Esophagus squamous epithelium (tissue), 5 donors: ENCODE data around the gene IQGAP2. TPM values are rescaled to one million over a fixed set of nuclear protein-coding genes. Genes with fewer than 3 reads are reported as not detected.

Experiments used
- DNase-seq: peaks from one replicate; lab custom pipeline; 2025; lab: John Stamatoyannopoulos, UW
- H3K27ac ChIP-seq, 4 donors: fragments of 200-600 bp; sonication (generic); one replicate each; pipeline ENCODE4 v1.5.1; 2016 to 2019; ENCODE audit warnings: mild to moderate bottlenecking in 1 of 4
- H3K27me3 ChIP-seq, 4 donors: fragments of 200-600 bp; sonication (generic); 1 replicate in 3 of 4; 2 replicates in 1 of 4; pipeline versions ENCODE4 v1.5.1 to v1.6.0; 2017 to 2021; ENCODE audit warnings: antibody characterized with exemption in 1 of 4
- H3K36me3 ChIP-seq, 3 donors: fragments of 200-600 bp; sonication (generic); one replicate each; pipeline ENCODE4 v1.5.1; 2016 to 2019
- H3K4me1 ChIP-seq, 3 donors: fragments of 200-600 bp; sonication (generic); one replicate each; pipeline ENCODE4 v1.5.1; 2017 to 2019
- H3K4me3 ChIP-seq, 4 donors: fragments of 200-600 bp; sonication (generic); 1 replicate in 3 of 4; 2 replicates in 1 of 4; pipeline ENCODE4 v1.5.1; 2016 to 2019; ENCODE audit warnings: mild to moderate bottlenecking in 2 of 4, moderate library complexity in 1 of 4
- H3K9me3 ChIP-seq, 3 donors: fragments of 200-600 bp; sonication (generic); one replicate each; pipeline ENCODE4 v1.5.1; 2016 to 2019
- POLR2A ChIP-seq, 4 donors: fragments of 450-650 bp; IDR thresholded peaks; one replicate each; pipeline ENCODE4 v1.6.1; 2017; ENCODE audit warnings: antibody characterized with exemption in 4 of 4, mild to moderate bottlenecking in 4 of 4, moderate library complexity in 3 of 4
- WGBS, 2 donors: methylation state at CpG; one replicate each; pipeline ENCODE4 v1.1.5; 2018; 5-methylcytosine and 5-hydroxymethylcytosine counted together
- intact Hi-C: fragments of 100-400 bp; cut with DNase I; formaldehyde crosslinking; loops from one replicate; pipeline ENCODE4 v1.15.0; 2022
- small RNA-seq, 4 donors: library from RNA; depleted of rRNA; stranded (forward); fragments of <200 nt; gene quantifications; one replicate each; pipeline ENCODE3, GENCODE V24; 2016
- total RNA-seq, 4 donors: library from RNA; depleted of rRNA; stranded (reverse); fragments of >200 nt; gene quantifications; one replicate each; pipeline ENCODE4 v1.1.0, GENCODE V29; 2016
- TF ChIP-seq, protein P1 (sequence below), 6 experiments: fragments of 450-650 bp in 4 of 6; fragments of 200-600 bp in 2 of 6; sonication (generic) in 2 of 6; IDR thresholded peaks; one replicate each; pipeline ENCODE4 v1.5.1; 2016 to 2019; ENCODE audit warnings: antibody characterized with exemption in 6 of 6, mild to moderate bottlenecking in 4 of 6, moderate library complexity in 4 of 6
- donor health status: DM: yes; HTN: yes; CAD: no.

The IQGAP2 gene
- total RNA-seq, 4 donors from 2014 or later, result 3.0 to 16.6 (median 5.9) TPM

DNA sequence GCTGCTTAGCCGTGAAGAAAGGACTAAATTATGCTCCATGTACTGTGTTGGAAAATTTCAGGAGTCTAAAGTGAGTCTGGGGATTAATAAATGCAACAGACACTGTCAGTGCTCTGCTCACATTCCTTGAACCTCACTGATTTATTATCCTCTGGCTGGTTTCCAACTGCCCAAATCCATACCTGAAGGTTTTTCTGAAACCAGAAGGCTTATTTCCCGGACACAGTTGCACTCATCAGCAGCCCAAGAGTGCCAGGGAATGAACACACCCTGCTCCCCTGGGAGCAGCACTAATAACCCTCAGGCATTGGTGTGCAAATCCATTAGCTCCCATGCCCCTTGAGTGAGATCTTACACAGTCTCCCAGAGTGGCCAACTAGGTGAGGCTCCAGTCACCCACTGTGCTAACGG is 351.6 kb downstream of the IQGAP2 start:
- H3K27ac ChIP-seq, result no peak overlapping the region
- H3K27me3 ChIP-seq, result no peaks in the 10 kb centered on the region
- no peak overlapping the region for H3K4me3 ChIP-seq
- 43 to 53% methylated on average over 3 of the region's 3 CpGs for WGBS, 2 donors
- H3K4me1 ChIP-seq, result no peaks in the 10 kb centered on the region
- H3K9me3 ChIP-seq, result no peaks in the 10 kb centered on the region
- TF ChIP-seq POLR2A (IDR thresholded peaks at IDR 0.05), result no peak
- TF ChIP-seq, protein P1, sequence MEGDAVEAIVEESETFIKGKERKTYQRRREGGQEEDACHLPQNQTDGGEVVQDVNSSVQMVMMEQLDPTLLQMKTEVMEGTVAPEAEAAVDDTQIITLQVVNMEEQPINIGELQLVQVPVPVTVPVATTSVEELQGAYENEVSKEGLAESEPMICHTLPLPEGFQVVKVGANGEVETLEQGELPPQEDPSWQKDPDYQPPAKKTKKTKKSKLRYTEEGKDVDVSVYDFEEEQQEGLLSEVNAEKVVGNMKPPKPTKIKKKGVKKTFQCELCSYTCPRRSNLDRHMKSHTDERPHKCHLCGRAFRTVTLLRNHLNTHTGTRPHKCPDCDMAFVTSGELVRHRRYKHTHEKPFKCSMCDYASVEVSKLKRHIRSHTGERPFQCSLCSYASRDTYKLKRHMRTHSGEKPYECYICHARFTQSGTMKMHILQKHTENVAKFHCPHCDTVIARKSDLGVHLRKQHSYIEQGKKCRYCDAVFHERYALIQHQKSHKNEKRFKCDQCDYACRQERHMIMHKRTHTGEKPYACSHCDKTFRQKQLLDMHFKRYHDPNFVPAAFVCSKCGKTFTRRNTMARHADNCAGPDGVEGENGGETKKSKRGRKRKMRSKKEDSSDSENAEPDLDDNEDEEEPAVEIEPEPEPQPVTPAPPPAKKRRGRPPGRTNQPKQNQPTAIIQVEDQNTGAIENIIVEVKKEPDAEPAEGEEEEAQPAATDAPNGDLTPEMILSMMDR (IDR thresholded peaks at IDR 0.05), result no peak
- intact Hi-C loops, result no loop called here
- no peak for DNase-seq
- no peaks in the 10 kb centered on the region for H3K36me3 ChIP-seq

- no peak for DNase-seq
- Histone ChIP-seq H3K9me3 (no peaks in the 10 kb centered on the region), H3K4me1 (no peaks in the 10 kb centered on the region), H3K27ac (no peak overlapping the region), H3K4me3 (no peak overlapping the region), H3K27me3 (no peaks in the 10 kb centered on the region), H3K36me3 (no peaks in the 10 kb centered on the region)
- 90 to 91% methylated on average over 10 to 11 of the region's 11 CpGs for WGBS, 2 donors
- intact Hi-C loops, result no loop called here
- TF ChIP-seq, protein P1 (IDR thresholded peaks at IDR 0.05), result no peak
- TF ChIP-seq POLR2A (IDR thresholded peaks at IDR 0.05), result no peak
Measured at GRCh38 chr5:76755779-76756637, 352.9 kb downstream of the IQGAP2 start.

- 95 to 96% methylated on average over 4 of the region's 4 CpGs for WGBS, 2 donors
- DNase-seq, result no peak
- Histone ChIP-seq H3K27ac (no peak overlapping the region), H3K4me1 (no peaks in the 10 kb centered on the region), H3K27me3 (no peaks in the 10 kb centered on the region), H3K4me3 (no peak overlapping the region), H3K36me3 (no peaks in the 10 kb centered on the region), H3K9me3 (no peaks in the 10 kb centered on the region)
- intact Hi-C loops, result no loop called here
- TF ChIP-seq POLR2A (IDR thresholded peaks at IDR 0.05), result no peak
- TF ChIP-seq, protein P1 (IDR thresholded peaks at IDR 0.05), result no peak
Measured at GRCh38 chr5:76757049-76757448, 354.0 kb downstream of the IQGAP2 start.

Small RNA genes lying within 50 kb of the gene (small RNA-seq; reads per million reads assigned to genes)
- gene RF02154 (0 reads per million in 4 donors), gene RF02155 (0 reads per million in 4 donors)

Other genes starting within 250 kb of the IQGAP2 start
- under 1 TPM; 0.18 to 0.76 (median 0.44) TPM for gene F2RL2, start 220.1 kb downstream of the IQGAP2 start, total RNA-seq